ENCODE data around the gene NR1H2. TPM values are rescaled to one million over a fixed set of nuclear protein-coding genes. Genes with fewer than 3 reads are reported as not detected.
A peak's percentile ranks its signal among the peaks of the same experiment; 100 is the strongest.

The NR1H2 gene
- total and polyA plus RNA-seq, 8 donors: 26.7 to 78.4 (median 33.7) TPM

DNA sequence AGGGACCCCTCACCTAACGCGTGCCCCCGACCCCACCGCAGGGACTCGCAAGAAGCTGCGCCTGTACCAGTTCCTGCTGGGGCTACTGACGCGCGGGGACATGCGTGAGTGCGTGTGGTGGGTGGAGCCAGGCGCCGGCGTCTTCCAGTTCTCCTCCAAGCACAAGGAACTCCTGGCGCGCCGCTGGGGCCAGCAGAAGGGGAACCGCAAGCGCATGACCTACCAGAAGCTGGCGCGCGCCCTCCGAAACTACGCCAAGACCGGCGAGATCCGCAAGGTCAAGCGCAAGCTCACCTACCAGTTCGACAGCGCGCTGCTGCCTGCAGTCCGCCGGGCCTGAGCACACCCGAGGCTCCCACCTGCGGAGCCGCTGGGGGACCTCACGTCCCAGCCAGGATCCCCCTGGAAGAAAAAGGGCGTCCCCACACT is 51.8 kb downstream of the NR1H2 start:
- H3K27me3 ChIP-seq: peaks cover 0 to 34% of the 10 kb centered on the region in 2 donors
- peak overlapping the region; percentile 69 to 79 for H3K27ac ChIP-seq
- H3K4me3 ChIP-seq: peak overlapping the region; percentile 17 to 24
- DNase-seq (peak; percentile 76 to 98 (median 94)), ATAC-seq (peak; percentile 83)
- peaks cover 5 to 21% of the 10 kb centered on the region in 2 donors for H3K4me1 ChIP-seq
- intact Hi-C loops (cut with DNase I): no loop called here
- TF ChIP-seq CTCF (IDR thresholded peaks at IDR 0.05): no peak
- no peaks in the 10 kb centered on the region for H3K36me3 ChIP-seq
- H3K9me3 ChIP-seq: no peaks in the 10 kb centered on the region

DNA sequence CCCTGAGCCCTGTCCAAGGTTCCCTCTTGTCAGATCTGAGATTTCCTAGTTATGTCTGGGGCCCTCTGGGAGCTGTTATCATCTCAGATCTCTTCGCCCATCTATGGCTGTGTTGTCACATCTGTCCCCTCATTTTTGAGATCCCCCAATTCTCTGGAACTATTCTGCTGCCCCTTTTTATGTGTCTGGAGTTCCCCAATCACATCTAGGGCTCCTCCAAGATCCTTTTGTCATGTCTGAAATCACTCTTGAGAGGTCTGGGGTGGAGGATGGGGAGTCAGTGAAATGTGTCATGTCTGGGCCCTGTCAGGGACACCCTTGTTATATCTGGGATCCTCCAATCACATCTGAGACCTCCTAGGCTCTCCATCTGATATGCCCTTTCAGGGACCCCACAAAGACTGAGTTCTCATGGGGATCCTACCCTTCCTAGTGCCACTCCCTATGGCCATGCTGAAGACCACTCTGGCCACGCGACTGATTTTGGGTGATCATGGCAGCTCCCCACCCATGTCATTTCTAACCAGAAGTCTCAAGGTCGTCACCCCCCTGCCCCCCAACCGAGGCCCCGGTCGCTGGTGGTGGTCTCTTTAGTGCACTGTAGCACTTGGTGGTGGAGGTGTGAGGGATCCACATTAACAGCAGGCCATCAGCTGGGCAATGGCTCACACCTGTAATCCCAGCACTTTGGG is 52.7 kb downstream of the NR1H2 start:
- Histone ChIP-seq H3K36me3 (no peaks in the 10 kb centered on the region), H3K27me3 (peaks cover 0 to 36% of the 10 kb centered on the region in 2 donors), H3K9me3 (no peaks in the 10 kb centered on the region), H3K27ac (no peak overlapping the region), H3K4me1 (peaks cover 5 to 21% of the 10 kb centered on the region in 2 donors), H3K4me3 (no peak overlapping the region)
- no peak for ATAC-seq
- no peak for TF ChIP-seq CTCF (IDR thresholded peaks at IDR 0.05)
- intact Hi-C loops (cut with DNase I): no loop called here
- DNase-seq: no peak

DNA sequence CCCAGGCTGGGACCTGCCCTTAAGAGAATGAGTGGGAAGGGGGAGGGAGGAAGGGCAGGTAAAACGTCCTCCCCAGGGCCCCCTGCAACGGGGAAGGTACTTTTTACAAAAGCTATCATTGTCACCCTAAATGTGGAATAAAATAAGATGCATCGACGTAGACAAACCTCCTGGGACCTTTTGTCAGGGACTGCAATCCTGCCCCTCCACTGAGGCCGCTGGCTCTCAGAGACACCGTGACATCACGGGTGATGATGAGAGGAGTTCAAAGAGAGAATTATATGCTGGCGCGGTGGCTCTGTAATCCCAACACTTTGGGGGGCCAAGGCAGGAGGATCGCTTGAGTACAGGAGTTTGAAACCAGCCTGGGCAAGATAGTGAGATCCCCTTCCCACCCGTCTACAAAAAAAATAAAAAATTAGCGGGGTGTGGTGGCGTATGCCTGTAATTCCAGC is 54.7 kb downstream of the NR1H2 start:
- DNase-seq (peak in 1 of 4 donors; percentile 21), ATAC-seq (no peak)
- peaks cover 0 to 42% of the 10 kb centered on the region in 2 donors for H3K27me3 ChIP-seq
- TF ChIP-seq CTCF (IDR thresholded peaks at IDR 0.05): no peak
- peaks cover 5 to 21% of the 10 kb centered on the region in 2 donors for H3K4me1 ChIP-seq
- H3K9me3 ChIP-seq: no peaks in the 10 kb centered on the region
- intact Hi-C loops (cut with DNase I): no loop called here
- H3K27ac ChIP-seq: peak overlapping the region; percentile 40 to 65
- peak overlapping the region; percentile 55 to 66 for H3K4me3 ChIP-seq
- no peaks in the 10 kb centered on the region for H3K36me3 ChIP-seq

GRCh38 chr19:50431343-50432220 is 55.3 kb downstream of the NR1H2 start:
- no peaks in the 10 kb centered on the region for H3K36me3 ChIP-seq
- H3K27ac ChIP-seq: peak overlapping the region; percentile 40 to 65
- no peaks in the 10 kb centered on the region for H3K9me3 ChIP-seq
- ATAC-seq: peak; percentile 91
- H3K4me3 ChIP-seq: peak overlapping the region; percentile 55 to 66
- DNase-seq: peak; percentile 89 to 93 (median 90)
- H3K27me3 ChIP-seq: peaks cover 0 to 42% of the 10 kb centered on the region in 2 donors
- H3K4me1 ChIP-seq: peaks cover 5 to 21% of the 10 kb centered on the region in 2 donors
- no peak for TF ChIP-seq CTCF (IDR thresholded peaks at IDR 0.05)
- intact Hi-C loops (cut with DNase I): no loop called here

Data from left lung (tissue), 10 donors.